GM23338 (cell line): ENCODE results near the gene FMN2. TPM values are rescaled to one million over a fixed set of nuclear protein-coding genes. Genes with fewer than 3 reads are reported as not detected.

Experiments used
- ATAC-seq: fragments of 200-7000 bp; cut with Tn5 transposase; 3 replicates; pipeline ENCODE4 v1.9.1; 2020
- DNase-seq: peaks from one replicate; pipeline ENCODE4 v3.0.0-alpha.2; 2015; ENCODE audit warnings: low spot score
- H2AFZ ChIP-seq: fragments of 200-600 bp; sonication (generic); 2 replicates; pipeline ENCODE4 v1.8.0; 2016; ENCODE audit warnings: antibody characterized with exemption, mild to moderate bottlenecking, moderate library complexity
- H3F3A ChIP-seq: fragments of 200-600 bp; sonication (generic); replicated peaks from 2 replicates; pipeline ENCODE4 v1.8.0; 2017; ENCODE audit warnings: antibody characterized with exemption, mixed run types, low read depth
- H3K27ac ChIP-seq: fragments of 200-600 bp; sonication (generic); 2 replicates; pipeline ENCODE4 v1.6.1; 2016; ENCODE audit warnings: low read depth
- H3K27me3 ChIP-seq: fragments of 200-600 bp; sonication (generic); 2 replicates; pipeline ENCODE4 v1.8.0; 2016; ENCODE audit warnings: mild to moderate bottlenecking, mixed run types, moderate library complexity; ENCODE audit not compliant: insufficient read depth
- H3K36me3 ChIP-seq: fragments of 200-600 bp; sonication (generic); 2 replicates; pipeline ENCODE4 v1.8.0; 2016; ENCODE audit warnings: mild to moderate bottlenecking; ENCODE audit not compliant: insufficient read depth
- H3K4me1 ChIP-seq: fragments of 200-600 bp; sonication (generic); 2 replicates; pipeline ENCODE4 v1.8.0; 2016; ENCODE audit warnings: mild to moderate bottlenecking, moderate library complexity; ENCODE audit not compliant: insufficient read depth
- H3K4me2 ChIP-seq: fragments of 200-600 bp; sonication (generic); 2 replicates; pipeline ENCODE4 v1.7.1; 2017; ENCODE audit warnings: mixed run types
- H3K4me3 ChIP-seq: fragments of 200-600 bp; sonication (generic); 2 replicates; pipeline ENCODE4 v1.6.1; 2016; ENCODE audit warnings: mixed run types
- H3K79me2 ChIP-seq: fragments of 200-600 bp; sonication (generic); replicated peaks from 2 replicates; pipeline ENCODE4 v1.8.0; 2017; ENCODE audit warnings: mild to moderate bottlenecking; ENCODE audit not compliant: insufficient read depth
- H3K9me2 ChIP-seq: fragments of 200-600 bp; sonication (generic); 2 replicates; pipeline ENCODE4 v1.8.0; 2017; ENCODE audit not compliant: insufficient read depth
- H4K20me1 ChIP-seq: fragments of 200-600 bp; sonication (generic); replicated peaks from 2 replicates; pipeline ENCODE4 v1.8.0; 2017; ENCODE audit warnings: mild to moderate bottlenecking; ENCODE audit not compliant: insufficient read depth
- H3K27ac Mint-ChIP-seq: 2 replicates; pipeline ENCODE4 v1.8.0; 2020; ENCODE audit warnings: inconsistent platforms, mild to moderate bottlenecking, moderate library complexity, mixed read lengths
- H3K27me3 Mint-ChIP-seq: 3 replicates; pipeline ENCODE4 v1.8.0; 2022; ENCODE audit warnings: low read depth, mild to moderate bottlenecking, moderate library complexity, mixed read lengths, inconsistent platforms; ENCODE audit not compliant: insufficient read depth, poor library complexity
- H3K36me3 Mint-ChIP-seq: 3 replicates; pipeline ENCODE4 v1.8.0; 2021; ENCODE audit warnings: low read depth, mild to moderate bottlenecking, inconsistent platforms, moderate library complexity, mixed read lengths
- H3K4me1 Mint-ChIP-seq: 3 replicates; pipeline ENCODE4 v1.8.0; 2020; ENCODE audit warnings: mild to moderate bottlenecking, inconsistent platforms, mixed read lengths
- H3K4me3 Mint-ChIP-seq: 3 replicates; pipeline ENCODE4 v1.8.0; 2021; ENCODE audit warnings: moderate library complexity, mild to moderate bottlenecking, inconsistent platforms, mixed read lengths
- H3K9me3 Mint-ChIP-seq: 3 replicates; pipeline ENCODE4 v1.8.0; 2020; ENCODE audit warnings: moderate library complexity, mild to moderate bottlenecking, inconsistent platforms, mixed read lengths
- EZH2 ChIP-seq: fragments of 200-600 bp; sonication (generic); IDR thresholded peaks from one replicate; pipeline ENCODE4 v1.8.0; 2017; ENCODE audit warnings: antibody characterized with exemption, mild to moderate bottlenecking, low read depth; ENCODE audit not compliant: unreplicated experiment
- JUNB ChIP-seq: IDR thresholded peaks from one replicate; pipeline ENCODE4 v1.6.1; 2016; ENCODE audit warnings: antibody characterized with exemption; ENCODE audit not compliant: unreplicated experiment
- NANOG ChIP-seq: IDR thresholded peaks from 2 replicates; pipeline ENCODE4 v1.6.1; 2016; ENCODE audit warnings: antibody characterized with exemption, borderline replicate concordance
- POLR2AphosphoS5 ChIP-seq: IDR thresholded peaks from 2 replicates; pipeline ENCODE4 v1.6.1; 2016; ENCODE audit warnings: antibody characterized with exemption, low read depth
- REST ChIP-seq: IDR thresholded peaks from one replicate; pipeline ENCODE4 v1.6.1; 2018; ENCODE audit warnings: antibody characterized with exemption; ENCODE audit not compliant: unreplicated experiment
- STAT1 ChIP-seq: IDR thresholded peaks from one replicate; pipeline ENCODE4 v1.6.1; 2016; ENCODE audit warnings: antibody characterized with exemption; ENCODE audit not compliant: unreplicated experiment
- ZNF114 ChIP-seq: fragments of 250-450 bp; sonication (Bioruptor Pico); IDR thresholded peaks from 2 replicates; pipeline ENCODE4 v1.5.0; 2020; ENCODE audit warnings: mild to moderate bottlenecking, moderate library complexity
- ZNF462 ChIP-seq: fragments of 250-450 bp; sonication (Bioruptor Pico); IDR thresholded peaks from 2 replicates; pipeline ENCODE4 v1.5.0; 2020; ENCODE audit warnings: mild to moderate bottlenecking, moderate library complexity
- long read RNA-seq: library from polyadenylated mRNA; unstranded; transcript quantifications from one replicate; pipeline ENCODE4 v2.0.0, GENCODE V29; 2020; ENCODE audit not compliant: unreplicated experiment
- polyA plus RNA-seq: library from polyadenylated mRNA; unstranded; fragments of >200 nt; fragmentation: Nextera tagmentation; extraction: Ambion mirVana; gene quantifications from 2 replicates; pipeline ENCODE4 v1.2.1, GENCODE V29; 2016
- total RNA-seq: library from RNA; depleted of rRNA; stranded (reverse); fragments of >200 nt; shearing (Covaris generic); gene quantifications from 2 replicates; pipeline ENCODE4 v1.2.3, GENCODE V29; 2014; rRNA removed

Gene FMN2
- total RNA-seq (2.5 and 6.0 TPM in 2 replicates), polyA plus RNA-seq (1.4 and 1.5 TPM in 2 replicates)
- long read RNA-seq, result 0 reads

GRCh38 chr1:240091614-240092300 lies at the start of gene FMN2:
FMN2 (plus strand) TSS chr1:240091883; CDS start chr1:240092110, 227 bp downstream.
- peaks cover 50% of the 10 kb centered on the region for H3K27me3 ChIP-seq

More at GRCh38 chr1:240091614-240092300, at the start of gene FMN2:
- TF ChIP-seq NANOG, result no peak
- no peak for TF ChIP-seq ZNF462 (CRISPR knock-in tag)
- peak; percentile 10 for TF ChIP-seq REST
- TF ChIP-seq STAT1, result no peak
- peak; percentile 54; the same call in 1 of the 2 replicates for TF ChIP-seq POLR2AphosphoS5
- no peak for TF ChIP-seq ZNF114
- no peak for TF ChIP-seq JUNB
- TF ChIP-seq EZH2, result peak; percentile 23
- H3K9me3 Mint-ChIP-seq, result no peaks in the 10 kb centered on the region
- Histone ChIP-seq H4K20me1 (0 out of 2 replicates have a peak, but pooled peaks cover 5% of the 10 kb centered on the region), H3K4me3 (peak within 1 kb of the TSS; percentile 78), H3K36me3 (no peaks in the 10 kb centered on the region), H3K4me1 (peaks cover 21% of the 10 kb centered on the region; the same call in 1 of the 2 replicates), H3K4me2 (peak within 1 kb of the TSS; percentile 98), H3F3A (no peaks in the 10 kb centered on the region), H3K27ac (no peak within 1 kb of the TSS), H3K9me2 (no peaks in the 10 kb centered on the region), H3K79me2 (no peaks in the 10 kb centered on the region), H2AFZ (peak within 1 kb of the TSS; percentile 98)
- peak within 1 kb of the TSS; percentile 74 for H3K4me3 Mint-ChIP-seq
- H3K4me1 Mint-ChIP-seq, result peaks cover 12% of the 10 kb centered on the region
- ATAC-seq (peak; percentile 77), DNase-seq (peak; percentile 78)
- no peaks in the 10 kb centered on the region; the same call in 2 of the 3 replicates for H3K36me3 Mint-ChIP-seq
- peaks cover 19% of the 10 kb centered on the region for H3K27me3 Mint-ChIP-seq
- H3K27ac Mint-ChIP-seq, result no peak within 1 kb of the TSS
